ENCODE measurements around the gene ATP6V0E2. TPM values are rescaled to one million over a fixed set of nuclear protein-coding genes. Genes with fewer than 3 reads are reported as not detected.

ATP6V0E2 gene
- total RNA-seq, 1 experiment from 2014 or later, result 25.5 TPM

- Histone ChIP-seq H3K4me1 (ENCODE audit: control insufficient read depth in 1 of 2, insufficient read depth in 2 of 2, low read length in 2 of 2) (peaks cover 0 to 3% of the 10 kb centered on the region in 2 experiments; a peak in 1 of 4 replicates), H3K36me3 (ENCODE audit: control insufficient read depth in 1 of 2, insufficient read depth in 2 of 2, low read length in 2 of 2) (no peaks in the 10 kb centered on the region), H3K27me3 (ENCODE audit: insufficient read depth, low read length) (no peaks in the 10 kb centered on the region), H3K4me3 (replicated peaks in 1 of 2; ENCODE audit: low read depth in 1 of 2, low read length in 2 of 2) (no peak overlapping the region), H2AFZ (ENCODE audit: low read depth, low read length, poor library complexity, severe bottlenecking) (no peak overlapping the region), H3K9me3 (ENCODE audit: control insufficient read depth in 1 of 2, insufficient read depth in 1 of 2, low read depth in 1 of 2, low read length in 2 of 2) (no peaks in the 10 kb centered on the region), H3K79me2 (ENCODE audit: insufficient read depth, low read length) (no peaks in the 10 kb centered on the region), H3K9me2 (ENCODE audit: insufficient read depth) (no peaks in the 10 kb centered on the region), H4K20me1 (ENCODE audit: insufficient read depth) (no peaks in the 10 kb centered on the region), H3K27ac (ENCODE audit: low read depth, low read length) (no peak overlapping the region), H3K4me2 (ENCODE audit: low read length) (no peak overlapping the region), H3K9ac (ENCODE audit: low read length) (no peak overlapping the region)
- intact Hi-C loops (cut with micrococcal nuclease), result loop anchor here (1.0 kb wide), 1 partner anchor 394 kb away; no protein-coding TSS in a partner anchor
- ChIA-PET RAD21 (ENCODE audit: low non-redundant PET in 1 of 2, low total read pairs in 2 of 2, uncharacterized antibody in 2 of 2, unreplicated experiment in 2 of 2) (no interaction called here), CTCF (no interaction called here), POLR2A (no interaction called here)
- no peak for DNase-seq (ENCODE audit: low read depth, low spot score)
- no peak for ATAC-seq
- no TSS peak for BruUV-seq (replicated peaks)
- TF ChIP-seq POLR2AphosphoS5 (IDR thresholded peaks at IDR 0.05; ENCODE audit: low read depth, low read length), result no peak
- no peak for TF ChIP-seq ATF3 (IDR thresholded peaks at IDR 0.05)
- TF ChIP-seq RAD21 (IDR thresholded peaks at IDR 0.05; ENCODE audit: low read depth), result no peak
- TF ChIP-seq ZBTB33 (IDR thresholded peaks at IDR 0.05; ENCODE audit: extremely low read depth, insufficient replicate concordance, low read length), result no peak
- no peak for TF ChIP-seq SRF (IDR thresholded peaks at IDR 0.05; ENCODE audit: low read depth)
- no peak for TF ChIP-seq CTCF (IDR thresholded peaks at IDR 0.05 in 2 of 3, conservative IDR thresholded peaks at IDR 0.05 in 1 of 3; ENCODE audit: borderline replicate concordance in 1 of 3, insufficient read depth in 1 of 3, low read depth in 2 of 3, low read length in 2 of 3)
- no peak for TF ChIP-seq CBX3 (IDR thresholded peaks at IDR 0.05; ENCODE audit: low read depth)
- TF ChIP-seq POLR2A (IDR thresholded peaks at IDR 0.05; ENCODE audit: borderline replicate concordance, extremely low read depth, insufficient read depth, insufficient read length), result no peak
- TF ChIP-seq REST (IDR thresholded peaks at IDR 0.05; ENCODE audit: low read depth), result no peak
- TF ChIP-seq ELF1 (IDR thresholded peaks at IDR 0.05; ENCODE audit: borderline replicate concordance, low read depth), result no peak
- TF ChIP-seq JUND (IDR thresholded peaks at IDR 0.05), result no peak
- no peak for TF ChIP-seq ZNF274 (IDR thresholded peaks at IDR 0.05; ENCODE audit: low read depth, low read length)
- no peak for TF ChIP-seq FOSL1 (IDR thresholded peaks at IDR 0.05; ENCODE audit: low read depth)
- no peak for TF ChIP-seq EGR1 (IDR thresholded peaks at IDR 0.05; ENCODE audit: low read depth)
- no peak for TF ChIP-seq EZH2phosphoT487 (IDR thresholded peaks at IDR 0.05; ENCODE audit: borderline replicate concordance)
- TF ChIP-seq CEBPB (IDR thresholded peaks at IDR 0.05; ENCODE audit: low read depth), result no peak
- TF ChIP-seq ZFX (IDR thresholded peaks at IDR 0.05), result no peak
- no peak for TF ChIP-seq TCF7L2 (IDR thresholded peaks at IDR 0.05; ENCODE audit: borderline replicate concordance, extremely low read depth, insufficient read depth, insufficient read length)
Measured at GRCh38 chr7:149882248-149883047, 8.7 kb downstream of the ATP6V0E2 start.
